Subcutaneous adipose tissue (tissue), 4 donors: ENCODE measurements around the gene DNMT1. TPM values are rescaled to one million over a fixed set of nuclear protein-coding genes. Genes with fewer than 3 reads are reported as not detected.

ENCODE experiments used
- CTCF ChIP-seq: fragments of 450-650 bp; IDR thresholded peaks from one replicate; pipeline ENCODE4 v1.5.1; 2016; ENCODE audit warnings: low read depth, mild to moderate bottlenecking, control low read depth, antibody characterized with exemption, moderate library complexity
- total RNA-seq, 4 donors: library from RNA; depleted of rRNA; stranded (reverse); fragments of >200 nt; gene quantifications; one replicate each; pipeline ENCODE4 v1.1.0, GENCODE V29; 2016

DNMT1 gene
- total RNA-seq, 4 donors from 2014 or later = 25.5 to 60.7 (median 41.5) TPM

- no peak for TF ChIP-seq CTCF
Measured at GRCh38 chr19:10144361-10144760, 50.4 kb downstream of the DNMT1 start.

DNA sequence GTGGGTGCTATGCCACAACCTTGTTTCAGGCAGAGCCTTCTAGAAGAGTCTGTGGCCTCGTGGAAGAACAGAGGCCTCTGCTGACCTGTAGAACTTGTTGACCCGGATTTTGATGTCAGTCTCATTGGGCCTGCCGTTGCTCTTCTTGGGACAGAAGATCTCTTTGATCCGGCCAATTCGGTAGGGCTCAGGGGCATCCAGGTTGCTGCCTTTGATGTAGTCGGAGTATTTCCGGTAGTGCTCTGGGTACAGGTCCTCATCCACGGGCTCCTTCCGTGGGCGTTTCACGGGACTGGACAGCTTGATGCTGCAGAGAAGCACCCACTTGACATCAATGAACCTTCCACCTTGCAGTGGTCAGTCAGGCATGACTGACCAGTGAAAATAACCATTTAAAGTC lies 51.1 kb downstream of the DNMT1 start:
- TF ChIP-seq CTCF = no peak

DNA sequence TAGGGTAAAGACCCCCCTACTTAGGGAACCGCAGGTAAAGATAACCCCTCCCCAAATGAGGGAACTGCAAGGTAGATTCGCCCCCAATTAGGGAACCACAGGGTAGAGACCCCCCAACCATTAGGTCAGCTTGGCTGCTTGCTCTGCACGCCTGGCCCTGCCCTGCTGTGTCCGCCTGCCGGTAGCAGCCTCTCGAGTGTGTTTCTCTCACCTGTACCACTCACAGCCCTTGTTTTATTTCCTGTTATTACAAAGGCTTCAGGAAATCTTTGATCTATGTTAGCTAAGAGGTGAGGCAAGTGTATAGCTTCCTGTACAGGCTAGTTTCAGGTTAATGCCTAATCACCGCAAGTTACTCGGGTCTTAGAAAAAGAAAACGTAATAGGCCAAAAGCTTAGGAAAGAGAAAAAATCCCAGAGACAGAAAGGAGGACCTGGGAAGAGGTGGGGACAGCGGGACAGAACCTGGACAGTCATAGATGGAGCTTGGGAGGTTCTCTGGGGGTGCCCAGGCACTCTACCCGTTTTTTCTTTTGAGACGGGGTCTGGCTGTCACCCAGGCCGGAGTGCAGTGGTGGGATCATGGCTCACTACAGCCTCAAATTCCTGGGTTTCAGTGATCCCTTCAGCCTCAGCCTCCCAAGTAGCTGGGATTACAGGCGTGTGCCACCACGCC lies 51.9 kb downstream of the DNMT1 start:
- TF ChIP-seq CTCF = no peak

DNA sequence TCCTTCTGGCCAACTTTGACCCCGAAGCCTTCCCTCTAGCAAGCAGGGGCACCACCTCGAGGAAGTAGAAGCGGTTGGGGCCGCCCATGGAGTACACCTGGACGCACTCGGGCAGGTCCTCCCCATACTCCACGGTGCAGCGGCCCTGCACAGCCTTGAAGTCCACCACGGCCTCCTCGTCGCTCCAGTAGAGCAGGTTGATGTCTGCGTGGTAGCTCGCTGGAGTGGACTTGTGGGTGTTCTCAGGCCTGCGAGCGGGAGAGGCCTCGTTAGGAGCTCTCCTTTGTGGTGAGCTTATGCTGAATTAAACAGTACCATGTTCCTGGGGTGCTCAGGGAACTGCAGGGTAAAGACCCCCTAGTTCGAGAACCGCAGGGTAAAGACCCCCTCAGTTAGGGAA lies 52.8 kb downstream of the DNMT1 start:
- no peak for TF ChIP-seq CTCF

- no peak for TF ChIP-seq CTCF
Measured at GRCh38 chr19:10141479-10141878, 53.3 kb downstream of the DNMT1 start.

DNA sequence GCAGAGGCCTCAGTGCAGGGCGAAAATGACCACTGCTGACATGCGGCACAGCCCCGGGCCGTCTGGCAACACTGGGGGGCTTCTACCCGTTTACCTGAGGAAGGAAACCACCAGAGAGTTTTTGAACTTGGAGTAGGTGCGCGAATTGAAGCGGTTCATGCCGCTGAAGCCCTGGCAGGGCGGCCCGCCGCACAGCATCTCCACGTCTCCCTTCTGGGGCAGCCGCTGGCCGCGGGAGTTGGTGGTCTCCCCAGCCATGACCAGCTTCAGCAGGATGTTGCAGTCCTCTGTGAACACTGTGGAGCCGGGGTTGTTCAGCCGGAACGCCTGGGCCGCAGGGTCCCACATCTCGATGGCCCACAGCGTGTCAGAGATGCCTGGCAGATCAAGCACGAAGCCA lies 54.8 kb downstream of the DNMT1 start:
- TF ChIP-seq CTCF = no peak

GRCh38 chr19:10138879-10139795 lies 55.6 kb downstream of the DNMT1 start:
- TF ChIP-seq CTCF = no peak
